Ishikawa (cell line): ENCODE measurements around the gene ERBB2.

Experiments
- CEBPB ChIP-seq: IDR thresholded peaks from 2 replicates; pipeline ENCODE4 v1.6.1; 2012
- CREB1 ChIP-seq: IDR thresholded peaks from 2 replicates; pipeline ENCODE4 v1.6.1; 2012; ENCODE audit warnings: low read depth
- EGR1 ChIP-seq: IDR thresholded peaks from 2 replicates; pipeline ENCODE4 v1.6.1; 2012
- EP300 ChIP-seq: IDR thresholded peaks from 2 replicates; pipeline ENCODE4 v1.6.1; 2012; ENCODE audit warnings: borderline replicate concordance
- FOXM1 ChIP-seq: IDR thresholded peaks from 2 replicates; pipeline ENCODE4 v1.6.1; 2012; ENCODE audit warnings: low read depth, borderline replicate concordance
- NFIC ChIP-seq: IDR thresholded peaks from 2 replicates; pipeline ENCODE4 v1.6.1; 2012
- RAD21 ChIP-seq: IDR thresholded peaks from 2 replicates; pipeline ENCODE4 v1.6.1; 2012; ENCODE audit warnings: low read depth
- TAF1 ChIP-seq: IDR thresholded peaks from 2 replicates; pipeline ENCODE4 v1.6.1; 2012; ENCODE audit warnings: low read depth, mild to moderate bottlenecking
- TCF12 ChIP-seq: IDR thresholded peaks from 2 replicates; pipeline ENCODE4 v1.6.1; 2012; ENCODE audit warnings: low read depth
- TEAD4 ChIP-seq: IDR thresholded peaks from 2 replicates; pipeline ENCODE4 v1.6.1; 2012
- YY1 ChIP-seq: IDR thresholded peaks from 2 replicates; pipeline ENCODE4 v1.6.1; 2012; ENCODE audit warnings: low read depth
- ZBTB7A ChIP-seq: IDR thresholded peaks from 2 replicates; pipeline ENCODE4 v1.6.1; 2012; ENCODE audit warnings: low read depth
- TF ChIP-seq, protein P1 (sequence below): IDR thresholded peaks from 2 replicates; pipeline ENCODE4 v1.6.1; 2012
- TF ChIP-seq, protein P2 (sequence below): IDR thresholded peaks from 2 replicates; pipeline ENCODE4 v1.6.1; 2012
- TF ChIP-seq, protein P3 (sequence below): IDR thresholded peaks from 2 replicates; pipeline ENCODE4 v1.6.1; 2012; ENCODE audit warnings: low read depth, mild to moderate bottlenecking

ERBB2 gene

DNA sequence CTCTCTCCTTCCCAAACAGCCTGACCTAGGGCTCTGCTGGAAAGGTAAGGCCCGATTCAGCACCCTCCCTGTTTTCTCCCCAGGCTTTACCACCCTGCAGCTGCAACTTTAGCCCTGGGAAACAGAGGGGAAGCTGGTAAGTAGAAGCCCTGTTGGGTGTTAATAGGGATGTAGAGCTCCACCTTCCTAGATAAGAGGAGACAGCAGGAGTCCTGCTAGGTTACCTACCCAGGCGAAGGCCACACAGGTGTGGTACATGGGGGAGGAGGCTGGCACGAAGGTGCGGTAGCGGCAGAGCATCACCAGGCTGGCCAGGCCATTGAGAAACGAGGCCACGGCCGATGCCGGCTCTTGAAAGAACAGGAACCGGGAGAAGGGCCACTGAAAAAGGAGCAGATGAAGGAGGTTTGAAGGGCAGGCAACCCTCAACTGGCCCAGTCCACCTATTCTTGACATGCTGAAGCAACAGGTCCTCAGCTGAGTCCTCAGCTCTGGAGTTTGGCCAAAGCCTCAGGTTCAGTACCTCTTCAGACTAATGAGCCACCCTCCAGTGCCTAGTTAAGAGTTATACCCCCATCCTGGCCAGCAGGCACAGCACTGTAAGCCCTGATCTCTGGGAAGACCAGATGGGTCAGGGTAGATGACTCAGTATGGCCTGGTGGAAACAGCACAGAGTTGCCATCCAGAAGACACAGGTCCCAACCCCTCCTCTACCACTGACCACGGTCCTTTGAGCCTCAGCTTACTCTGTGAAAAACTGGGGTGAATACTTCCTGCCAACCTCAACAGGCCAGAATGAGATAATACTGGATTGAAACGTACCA is 15.3 kb upstream of the ERBB2 start:
- TF ChIP-seq, protein P1, sequence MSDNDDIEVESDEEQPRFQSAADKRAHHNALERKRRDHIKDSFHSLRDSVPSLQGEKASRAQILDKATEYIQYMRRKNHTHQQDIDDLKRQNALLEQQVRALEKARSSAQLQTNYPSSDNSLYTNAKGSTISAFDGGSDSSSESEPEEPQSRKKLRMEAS: no peak
- TF ChIP-seq, protein P2, sequence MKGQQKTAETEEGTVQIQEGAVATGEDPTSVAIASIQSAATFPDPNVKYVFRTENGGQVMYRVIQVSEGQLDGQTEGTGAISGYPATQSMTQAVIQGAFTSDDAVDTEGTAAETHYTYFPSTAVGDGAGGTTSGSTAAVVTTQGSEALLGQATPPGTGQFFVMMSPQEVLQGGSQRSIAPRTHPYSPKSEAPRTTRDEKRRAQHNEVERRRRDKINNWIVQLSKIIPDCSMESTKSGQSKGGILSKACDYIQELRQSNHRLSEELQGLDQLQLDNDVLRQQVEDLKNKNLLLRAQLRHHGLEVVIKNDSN: no peak
- TF ChIP-seq TAF1 (no peak), TEAD4 (no peak)

DNA sequence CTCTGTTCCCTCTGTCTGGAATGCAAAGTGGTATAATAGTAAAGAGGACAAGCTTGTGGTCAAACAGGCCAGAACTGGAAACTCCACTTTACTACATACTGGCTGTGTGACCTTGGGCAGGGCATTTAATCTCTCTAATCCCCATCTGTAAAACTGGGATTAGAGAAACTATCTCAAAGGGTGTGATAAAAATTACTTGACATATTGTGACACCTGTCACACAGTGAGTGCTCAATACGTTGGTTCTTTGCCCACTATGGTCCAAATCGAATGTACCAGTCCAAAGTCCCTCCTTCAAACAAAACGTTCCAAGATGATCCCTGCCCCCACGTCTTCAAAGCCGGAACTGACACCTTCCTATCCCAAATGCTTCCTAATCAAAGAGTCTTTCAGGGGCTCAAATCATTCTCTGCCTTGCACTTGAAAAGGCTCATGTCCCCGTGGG is 12.7 kb upstream of the ERBB2 start:
- TF ChIP-seq RAD21: no peak
- TF ChIP-seq TCF12: no peak
- TF ChIP-seq EP300: no peak
- TF ChIP-seq, protein P1: no peak
- no peak for TF ChIP-seq YY1
- TF ChIP-seq EGR1: no peak

DNA sequence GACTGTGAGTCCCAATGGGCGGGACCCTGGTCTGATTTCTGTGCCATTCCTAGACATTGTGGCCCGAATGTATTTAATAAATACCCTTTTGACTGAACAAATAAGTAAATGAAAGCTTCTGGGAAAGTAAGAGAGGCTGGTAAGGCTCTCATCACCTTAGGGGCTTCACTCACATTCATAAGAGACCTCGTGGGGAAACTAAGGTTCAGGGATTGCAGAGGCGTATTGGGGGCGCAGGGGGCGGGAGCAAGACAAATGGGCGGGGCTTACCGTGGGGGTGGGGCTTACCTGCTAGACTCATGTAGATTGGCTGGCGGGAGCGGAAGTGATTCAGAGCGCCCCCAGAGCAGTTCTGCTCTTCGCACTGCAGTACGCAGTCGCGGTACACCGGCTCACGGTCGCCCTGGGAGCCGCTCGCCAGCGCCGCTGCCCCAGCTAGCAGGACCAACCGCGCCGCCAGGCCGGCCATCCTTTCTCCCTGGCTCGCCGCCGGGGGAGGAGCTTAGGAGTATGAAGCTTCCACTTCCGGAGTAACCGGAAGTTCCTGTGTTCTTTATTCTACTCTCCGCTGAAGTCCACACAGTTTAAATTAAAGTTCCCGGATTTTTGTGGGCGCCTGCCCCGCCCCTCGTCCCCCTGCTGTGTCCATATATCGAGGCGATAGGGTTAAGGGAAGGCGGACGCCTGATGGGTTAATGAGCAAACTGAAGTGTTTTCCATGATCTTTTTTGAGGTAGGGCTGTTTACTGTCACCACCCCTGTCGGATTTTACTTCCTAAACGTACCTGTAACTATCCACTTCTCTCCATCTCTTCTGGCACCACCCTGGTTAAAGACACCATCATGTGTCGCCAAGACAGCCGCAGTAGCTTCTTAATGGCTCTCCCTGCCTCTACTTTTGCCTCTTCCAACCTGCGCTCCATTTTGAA is 12.1 kb upstream of the ERBB2 start, which contains the start of gene PGAP3:
TSS of gene PGAP3 (minus strand) at position 512 of the 929 bp plus-strand sequence. CDS start at position 469, 43 bp downstream.
- TF ChIP-seq RAD21 (peak; percentile 2; the same call in 1 of the 2 replicates), YY1 (peak; percentile 74), TAF1 (peak; percentile 60), ZBTB7A (no peak), NFIC (peak; percentile 26; the same call in 1 of the 2 replicates), TCF12 (peak; percentile 72), FOXM1 (no peak)

DNA sequence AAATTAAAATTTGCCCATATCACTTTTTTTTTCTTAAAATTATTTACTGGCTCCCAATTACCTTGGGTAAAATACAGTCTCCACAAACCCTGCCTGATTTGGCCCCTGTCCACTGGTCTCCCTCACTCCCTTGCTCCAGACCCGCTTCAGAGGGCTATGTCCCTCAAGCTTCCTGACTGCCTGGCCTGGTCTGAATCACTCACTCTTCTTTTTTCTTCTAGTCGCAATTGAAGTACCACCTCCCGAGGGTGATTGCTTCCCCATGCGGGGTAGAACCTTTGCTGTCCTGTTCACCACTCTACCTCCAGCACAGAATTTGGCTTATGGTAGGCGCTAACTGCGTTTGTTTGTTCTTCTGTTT is 11.4 kb upstream of the ERBB2 start:
- TF ChIP-seq NFIC: no peak
- TF ChIP-seq, protein P2: no peak
- no peak for TF ChIP-seq FOXM1
- TF ChIP-seq, protein P3, sequence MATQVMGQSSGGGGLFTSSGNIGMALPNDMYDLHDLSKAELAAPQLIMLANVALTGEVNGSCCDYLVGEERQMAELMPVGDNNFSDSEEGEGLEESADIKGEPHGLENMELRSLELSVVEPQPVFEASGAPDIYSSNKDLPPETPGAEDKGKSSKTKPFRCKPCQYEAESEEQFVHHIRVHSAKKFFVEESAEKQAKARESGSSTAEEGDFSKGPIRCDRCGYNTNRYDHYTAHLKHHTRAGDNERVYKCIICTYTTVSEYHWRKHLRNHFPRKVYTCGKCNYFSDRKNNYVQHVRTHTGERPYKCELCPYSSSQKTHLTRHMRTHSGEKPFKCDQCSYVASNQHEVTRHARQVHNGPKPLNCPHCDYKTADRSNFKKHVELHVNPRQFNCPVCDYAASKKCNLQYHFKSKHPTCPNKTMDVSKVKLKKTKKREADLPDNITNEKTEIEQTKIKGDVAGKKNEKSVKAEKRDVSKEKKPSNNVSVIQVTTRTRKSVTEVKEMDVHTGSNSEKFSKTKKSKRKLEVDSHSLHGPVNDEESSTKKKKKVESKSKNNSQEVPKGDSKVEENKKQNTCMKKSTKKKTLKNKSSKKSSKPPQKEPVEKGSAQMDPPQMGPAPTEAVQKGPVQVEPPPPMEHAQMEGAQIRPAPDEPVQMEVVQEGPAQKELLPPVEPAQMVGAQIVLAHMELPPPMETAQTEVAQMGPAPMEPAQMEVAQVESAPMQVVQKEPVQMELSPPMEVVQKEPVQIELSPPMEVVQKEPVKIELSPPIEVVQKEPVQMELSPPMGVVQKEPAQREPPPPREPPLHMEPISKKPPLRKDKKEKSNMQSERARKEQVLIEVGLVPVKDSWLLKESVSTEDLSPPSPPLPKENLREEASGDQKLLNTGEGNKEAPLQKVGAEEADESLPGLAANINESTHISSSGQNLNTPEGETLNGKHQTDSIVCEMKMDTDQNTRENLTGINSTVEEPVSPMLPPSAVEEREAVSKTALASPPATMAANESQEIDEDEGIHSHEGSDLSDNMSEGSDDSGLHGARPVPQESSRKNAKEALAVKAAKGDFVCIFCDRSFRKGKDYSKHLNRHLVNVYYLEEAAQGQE: no peak
- TF ChIP-seq EP300: no peak
- TF ChIP-seq, protein P1: no peak

DNA sequence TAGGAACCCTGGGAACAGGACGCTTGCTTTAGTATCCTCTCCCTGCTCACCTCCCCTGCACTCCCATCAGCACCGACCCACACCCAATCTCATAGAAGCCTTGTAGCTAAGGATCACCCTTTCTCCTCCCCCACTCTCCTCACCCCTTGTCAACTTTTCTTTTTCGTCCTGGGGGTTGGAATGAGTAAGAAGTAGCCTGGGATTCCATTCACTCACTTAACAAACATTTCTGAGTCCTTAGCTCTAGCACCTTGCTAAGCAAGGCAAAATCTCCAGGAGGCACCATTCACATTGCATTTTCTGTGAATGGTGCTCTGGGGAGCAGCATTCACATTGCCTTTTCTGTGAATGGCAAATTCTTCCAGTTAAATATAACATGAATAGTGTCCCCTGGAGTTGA is 10.9 kb upstream of the ERBB2 start:
- no peak for TF ChIP-seq EP300
- TF ChIP-seq TAF1: no peak

DNA sequence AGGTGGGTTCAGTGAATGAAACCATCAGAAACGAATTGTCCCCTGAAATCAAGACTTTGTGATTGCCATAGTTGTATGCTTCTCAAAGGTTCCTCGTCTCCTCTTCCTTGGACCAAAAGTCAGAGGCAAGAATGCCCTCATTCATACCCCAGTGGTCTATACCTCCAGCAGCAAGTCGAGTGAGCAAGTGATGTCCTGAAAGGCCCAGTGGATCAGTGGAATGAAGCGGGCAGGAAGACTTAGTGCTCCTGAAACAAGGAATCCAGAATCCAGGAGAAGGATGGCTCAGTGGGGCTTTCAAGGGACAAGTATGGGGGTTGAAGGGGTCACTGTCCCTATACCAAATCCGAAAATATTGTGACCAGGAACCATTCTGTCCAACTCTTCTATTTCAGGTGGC is 5.3 kb upstream of the ERBB2 start:
- TF ChIP-seq FOXM1 (no peak), EP300 (no peak), EGR1 (no peak), CREB1 (no peak), TCF12 (no peak)

DNA sequence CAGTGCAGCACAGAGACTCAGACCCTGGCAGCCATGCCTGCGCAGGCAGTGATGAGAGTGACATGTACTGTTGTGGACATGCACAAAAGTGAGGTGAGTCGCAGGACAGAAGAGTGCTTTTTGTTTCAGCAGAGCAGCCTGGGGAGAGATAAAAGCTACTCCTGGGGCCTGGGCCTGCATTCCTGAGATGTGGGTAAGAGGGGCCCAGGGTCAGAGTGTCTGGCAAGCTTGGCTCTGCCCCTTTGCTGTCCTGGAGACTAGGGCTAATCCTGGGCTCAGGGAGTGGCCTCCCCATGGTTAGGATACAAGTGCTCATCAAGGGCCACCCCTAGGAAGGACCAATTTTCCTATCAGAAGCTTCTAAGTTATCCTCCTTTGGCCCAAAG is 4.8 kb upstream of the ERBB2 start:
- TF ChIP-seq TEAD4: no peak

DNA sequence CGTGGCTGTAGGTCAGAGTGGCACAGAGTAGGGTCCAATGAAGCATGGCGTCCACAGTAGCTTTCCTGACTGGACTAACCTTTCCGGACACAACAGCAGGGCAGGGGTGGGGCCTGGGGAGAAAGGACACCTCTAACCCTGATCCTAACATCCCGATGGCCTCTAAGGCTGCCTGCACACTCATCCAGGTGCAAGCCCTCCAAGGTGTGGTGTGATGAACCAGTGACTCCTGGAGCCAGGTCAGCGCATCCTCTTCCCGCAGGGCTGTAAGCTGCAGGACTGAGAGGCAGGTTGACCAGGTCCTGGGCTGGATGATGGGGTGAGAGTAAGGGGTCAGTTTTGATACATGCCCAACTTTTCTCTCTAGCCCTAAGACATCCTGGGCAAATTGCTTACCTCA is 3.1 kb upstream of the ERBB2 start:
- TF ChIP-seq CREB1: no peak
- TF ChIP-seq TAF1: no peak
- TF ChIP-seq, protein P3: no peak
- TF ChIP-seq, protein P2: no peak
- no peak for TF ChIP-seq NFIC
- TF ChIP-seq, protein P1: no peak
- no peak for TF ChIP-seq FOXM1
- no peak for TF ChIP-seq EP300
- TF ChIP-seq EGR1: no peak
- TF ChIP-seq YY1: no peak
- TF ChIP-seq CEBPB: no peak
- TF ChIP-seq ZBTB7A: no peak
- TF ChIP-seq RAD21: no peak
- no peak for TF ChIP-seq TEAD4
- no peak for TF ChIP-seq TCF12
